H1 (cell line): ENCODE measurements around the gene ZNF2. TPM values are rescaled to one million over a fixed set of nuclear protein-coding genes. Genes with fewer than 3 reads are reported as not detected.

Experiments used
- EZH2 ChIP-seq: fragments of 200-600 bp; sonication (generic); IDR thresholded peaks from 2 replicates; pipeline ENCODE4 v1.7.1; 2012; ENCODE audit warnings: low read depth, mild to moderate bottlenecking, moderate library complexity, low read length, inconsistent platforms; ENCODE audit not compliant: severe bottlenecking
- JUN ChIP-seq: IDR thresholded peaks from 2 replicates; pipeline ENCODE4 v1.6.1; 2011; ENCODE audit warnings: low read depth, mild to moderate bottlenecking, improper control_type of control experiment, low read length
- SIN3A ChIP-seq, 2 experiments: IDR thresholded peaks in 1 of 2; conservative IDR thresholded peaks in 1 of 2; 2 replicates each; pipeline ENCODE4 v1.6.1; 2011 to 2012; ENCODE audit warnings: low read length in 2 of 2, improper control_type of control experiment in 1 of 2, low read depth in 1 of 2, mild to moderate bottlenecking in 1 of 2
- polyA plus RNA-seq, 7 experiments: library from polyadenylated mRNA; depleted of rRNA in 3 of 7; stranded (reverse) in 5 of 7; unstranded in 2 of 7; fragments of >200 nt in 5 of 7; fragments of 200-250 nt in 2 of 7; gene quantifications; 1 replicate in 5 of 7; 2 replicates in 1 of 7; 4 replicates in 1 of 7; pipeline versions ENCODE4 v1.2.1 to v1.2.3, GENCODE V29; 2011 to 2013; ENCODE audit warnings: missing spikeins in 2 of 7, mixed read lengths in 2 of 7
- total RNA-seq: library from RNA; stranded (reverse); fragmentation: NEBNext Ultra II Directional; extraction: Animal tissue kit (Norgen Biotek cat#: 25700); gene quantifications from 2 replicates; pipeline ENCODE4 v1.2.1, GENCODE V29; 2021

The ZNF2 gene
- total and polyA plus RNA-seq, 2 of the 8 experiments (the other 6 are each of a cell fraction or from before 2014, with no cell fraction given): 1.3 to 3.0 TPM

DNA sequence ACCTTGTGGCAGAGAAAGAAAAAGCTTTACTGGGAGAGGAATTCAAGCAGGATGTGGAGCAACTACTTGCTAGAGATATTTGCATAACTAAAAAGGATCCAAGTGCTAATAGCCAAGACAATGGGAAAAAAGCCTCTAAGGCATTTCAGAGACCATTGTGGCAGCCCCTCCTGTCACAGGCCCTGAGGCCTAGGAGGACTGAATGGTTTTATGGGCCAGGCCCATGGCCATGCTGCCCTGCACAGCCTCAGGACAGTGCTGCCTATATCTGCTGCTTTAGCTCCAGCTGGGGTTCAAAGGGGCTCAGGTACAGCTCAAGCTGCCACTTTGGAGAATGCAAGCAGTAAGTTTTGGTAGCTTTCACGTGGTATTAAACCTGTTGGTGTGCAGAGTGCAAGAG is 26.9 kb upstream of the ZNF2 start (continued):
- TF ChIP-seq JUN (no peak), SIN3A (conservative IDR thresholded peaks at IDR 0.05 in 1 of 2, IDR thresholded peaks at IDR 0.05 in 1 of 2; ENCODE audit: low read depth in 1 of 2, low read length in 2 of 2) (no peak), EZH2 (no peak)
- TF ChIP-seq, all 59 proteins: peak for 0
